NCI-H1694 (cell line): ENCODE data around the gene MCF2L.

Experiments
- DNase-seq: peaks from one replicate; lab custom pipeline; 2025; lab: John Stamatoyannopoulos, UW

Gene MCF2L

DNA sequence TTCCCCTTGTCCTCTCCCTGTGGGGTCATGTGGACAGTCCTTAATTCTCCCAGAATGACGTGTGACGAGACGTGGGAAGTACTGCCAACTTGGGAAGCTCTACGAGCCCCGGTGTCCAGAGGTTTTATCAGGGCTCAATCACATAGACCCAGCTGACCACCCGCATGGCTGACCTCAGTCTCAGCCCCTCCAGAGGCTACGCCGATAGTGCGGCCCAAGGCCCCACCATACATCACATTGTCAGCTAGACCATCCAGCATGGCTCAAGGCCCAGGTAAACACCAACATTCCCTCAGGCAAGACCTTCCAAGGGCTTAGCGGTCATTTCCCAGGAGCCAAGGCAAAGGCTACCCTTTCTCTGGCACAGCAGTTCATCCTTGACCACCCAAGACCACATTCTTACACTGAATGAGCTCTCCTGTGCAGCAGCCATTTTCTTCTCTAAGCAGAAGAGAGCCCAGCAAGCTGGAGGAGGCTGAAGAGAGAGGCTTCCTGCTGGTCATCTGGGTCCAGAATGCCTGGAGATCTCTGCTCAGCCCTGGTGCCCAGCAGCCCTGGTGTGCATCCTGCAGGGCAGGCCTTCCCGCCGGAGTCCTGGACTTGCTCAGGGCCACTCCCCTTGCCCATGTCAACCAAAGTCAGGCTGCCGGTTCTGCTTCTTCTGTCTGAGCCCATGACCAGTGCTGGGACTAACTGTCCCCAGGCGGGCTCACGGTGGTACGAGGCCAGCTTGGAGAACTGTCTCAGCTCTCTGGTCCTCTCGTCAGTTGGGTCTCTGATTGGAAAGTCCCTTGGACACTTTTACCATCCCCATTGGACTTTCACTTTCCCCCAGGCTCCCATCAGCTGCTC is 145.7 kb downstream of the MCF2L start:
- DNase-seq: no peak

GRCh38 chr13:113115363-113116205 is 146.6 kb downstream of the MCF2L start:
- no peak for DNase-seq

DNA sequence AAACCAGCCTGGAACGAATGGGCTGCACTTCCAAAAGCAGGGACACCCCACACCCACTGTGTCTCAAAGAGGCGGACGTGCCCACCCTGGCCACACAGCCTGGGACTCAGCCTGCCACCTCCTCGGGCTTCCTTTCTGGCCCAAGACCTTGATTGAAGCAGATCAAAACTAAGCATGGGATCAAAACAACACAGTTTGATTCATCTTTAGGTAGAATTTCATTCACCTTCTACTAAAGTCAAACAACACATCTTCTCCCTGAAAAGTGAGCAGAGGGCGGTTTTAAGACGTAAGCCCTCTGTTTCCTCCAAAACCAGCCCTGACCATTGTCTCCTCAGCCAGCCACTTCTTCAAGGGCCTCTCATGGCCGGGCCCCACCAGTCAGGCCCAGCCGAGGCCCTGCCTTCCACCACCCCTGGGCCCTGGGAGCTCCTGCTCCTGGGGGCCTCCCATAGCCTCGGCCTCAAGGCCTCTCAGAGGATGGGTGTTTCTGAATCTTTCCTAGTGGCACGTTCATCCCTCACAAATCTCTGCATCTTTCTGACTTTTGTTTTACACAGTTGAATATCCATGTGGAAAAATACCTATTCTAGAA is 147.3 kb downstream of the MCF2L start:
- DNase-seq: no peak

DNA sequence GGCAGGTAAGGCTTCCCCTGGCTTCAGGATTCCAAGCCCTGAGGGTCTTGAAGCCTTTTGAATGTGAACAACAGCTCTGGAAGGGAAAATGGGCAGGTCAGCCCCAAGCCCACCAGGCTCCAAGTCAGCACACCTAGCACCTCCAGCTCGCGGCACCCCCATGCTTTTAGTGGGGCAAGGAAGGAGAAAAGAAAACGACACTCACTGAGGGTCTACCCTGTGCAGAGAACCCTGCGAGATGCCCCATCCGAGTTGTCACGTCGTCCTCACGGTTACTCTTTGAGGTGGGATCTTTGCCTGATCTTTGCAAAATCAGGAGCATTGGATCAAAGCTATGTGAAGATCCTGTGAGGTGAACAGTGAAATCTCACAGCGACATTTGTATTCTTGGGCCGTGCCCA is 147.9 kb downstream of the MCF2L start:
- DNase-seq: no peak

- no peak for DNase-seq
These were observed 148.4 kb downstream of the MCF2L start for GRCh38 chr13:113117335-113117872.

- DNase-seq: no peak
These were observed 148.9 kb downstream of the MCF2L start for GRCh38 chr13:113117911-113118260.

GRCh38 chr13:113118261-113119021 is 149.4 kb downstream of the MCF2L start:
- no peak for DNase-seq

DNA sequence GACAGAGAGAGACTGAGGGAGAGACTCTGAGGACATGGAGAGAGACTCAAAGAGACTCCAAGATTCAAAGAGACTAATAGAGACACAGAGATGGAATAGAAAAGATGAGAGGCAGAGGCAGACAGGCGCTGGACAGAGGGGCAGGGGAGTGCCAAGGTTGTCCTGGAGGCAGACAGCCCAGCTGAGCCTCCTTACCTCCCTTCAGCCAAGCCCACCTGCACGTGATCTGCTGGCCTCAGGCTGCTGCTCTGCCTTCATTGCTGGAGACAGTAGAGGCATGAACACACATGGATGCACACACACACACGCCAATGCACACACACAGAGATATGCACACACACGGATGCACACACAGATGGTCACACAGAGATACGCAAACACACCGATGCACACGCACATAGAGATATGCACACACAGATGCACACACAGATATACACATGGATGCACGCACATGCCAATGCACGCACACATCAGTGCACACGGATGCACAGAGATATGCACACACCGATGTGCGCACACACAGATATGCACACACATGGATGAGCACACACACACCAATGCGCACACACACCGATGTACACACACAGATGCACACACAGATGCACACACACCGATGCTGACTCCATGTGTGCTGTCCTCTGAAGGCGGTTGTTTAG is 150.3 kb downstream of the MCF2L start:
- DNase-seq: no peak

- DNase-seq: no peak
These were observed 150.8 kb downstream of the MCF2L start for GRCh38 chr13:113119822-113120189.

GRCh38 chr13:113120300-113121182 is 151.5 kb downstream of the MCF2L start:
- DNase-seq: no peak

DNA sequence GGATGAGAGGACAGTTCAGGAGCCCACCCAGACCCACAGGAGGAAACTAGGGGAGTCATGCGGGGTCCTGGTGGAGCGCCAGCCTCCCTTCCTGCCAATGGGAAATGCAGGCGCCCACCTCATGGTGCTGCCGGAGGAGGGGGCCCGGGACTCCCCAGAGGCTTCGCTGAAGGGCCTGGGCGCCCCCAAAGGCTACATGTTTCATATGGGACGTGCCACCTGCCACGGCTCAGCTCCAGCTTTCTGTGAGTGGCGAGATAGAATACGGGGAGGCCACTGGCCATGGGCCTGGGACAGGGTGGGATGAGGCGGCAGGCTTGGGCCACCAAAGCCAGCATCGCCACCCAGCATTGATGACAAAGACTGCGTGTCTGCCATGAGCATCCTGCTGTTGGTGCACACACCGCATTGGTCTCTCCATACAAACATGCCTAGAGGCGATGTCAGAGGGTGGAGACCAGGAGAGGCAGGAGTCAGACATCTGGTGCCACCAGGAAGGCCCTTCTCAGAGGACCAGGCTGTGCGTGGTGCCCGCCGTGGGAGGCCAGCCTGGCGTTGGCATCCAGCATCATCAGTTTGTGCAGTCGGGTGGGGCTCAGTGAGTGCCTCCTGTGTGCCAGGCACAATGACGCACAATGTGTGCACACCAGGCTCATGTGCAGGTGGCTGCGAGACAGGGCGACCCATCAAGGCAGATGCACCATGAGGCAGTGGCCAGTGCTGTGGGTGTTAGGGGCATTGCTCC is 152.3 kb downstream of the MCF2L start:
- no peak for DNase-seq

DNA sequence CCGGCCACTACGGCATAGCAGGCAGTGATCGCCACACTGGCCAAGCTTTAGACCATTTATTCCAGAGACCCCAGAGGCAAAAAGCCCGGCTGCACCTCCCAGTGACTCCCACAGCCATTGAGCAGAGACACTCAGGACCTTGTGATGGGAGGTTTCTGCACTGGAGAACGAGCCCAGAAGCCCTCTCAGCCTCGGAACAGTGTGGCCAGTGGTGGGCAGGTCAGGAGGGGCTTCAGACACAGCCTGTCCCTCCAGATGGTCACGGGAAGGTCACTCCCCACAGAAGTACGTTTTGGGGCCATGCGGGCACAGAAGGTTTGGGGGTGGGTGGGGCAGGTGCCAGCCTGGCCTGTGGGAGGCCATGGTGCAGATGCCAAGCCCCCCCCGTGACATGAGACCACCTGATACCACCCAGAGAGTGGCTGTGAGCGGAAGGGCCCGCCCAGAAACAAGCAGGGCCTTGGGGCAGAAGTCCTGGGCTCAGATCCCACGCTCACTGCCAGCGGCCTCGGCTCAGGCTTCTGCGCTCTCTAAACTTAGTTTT is 153.0 kb downstream of the MCF2L start:
- no peak for DNase-seq

- DNase-seq: no peak
These were observed 153.7 kb downstream of the MCF2L start, which contains the start of gene F10 for GRCh38 chr13:113122550-113123225. F10 (plus strand) TSS chr13:113122799; CDS start chr13:113122856, 57 bp downstream.

- DNase-seq: no peak
These were observed 154.5 kb downstream of the MCF2L start for GRCh38 chr13:113123226-113124201.

DNA sequence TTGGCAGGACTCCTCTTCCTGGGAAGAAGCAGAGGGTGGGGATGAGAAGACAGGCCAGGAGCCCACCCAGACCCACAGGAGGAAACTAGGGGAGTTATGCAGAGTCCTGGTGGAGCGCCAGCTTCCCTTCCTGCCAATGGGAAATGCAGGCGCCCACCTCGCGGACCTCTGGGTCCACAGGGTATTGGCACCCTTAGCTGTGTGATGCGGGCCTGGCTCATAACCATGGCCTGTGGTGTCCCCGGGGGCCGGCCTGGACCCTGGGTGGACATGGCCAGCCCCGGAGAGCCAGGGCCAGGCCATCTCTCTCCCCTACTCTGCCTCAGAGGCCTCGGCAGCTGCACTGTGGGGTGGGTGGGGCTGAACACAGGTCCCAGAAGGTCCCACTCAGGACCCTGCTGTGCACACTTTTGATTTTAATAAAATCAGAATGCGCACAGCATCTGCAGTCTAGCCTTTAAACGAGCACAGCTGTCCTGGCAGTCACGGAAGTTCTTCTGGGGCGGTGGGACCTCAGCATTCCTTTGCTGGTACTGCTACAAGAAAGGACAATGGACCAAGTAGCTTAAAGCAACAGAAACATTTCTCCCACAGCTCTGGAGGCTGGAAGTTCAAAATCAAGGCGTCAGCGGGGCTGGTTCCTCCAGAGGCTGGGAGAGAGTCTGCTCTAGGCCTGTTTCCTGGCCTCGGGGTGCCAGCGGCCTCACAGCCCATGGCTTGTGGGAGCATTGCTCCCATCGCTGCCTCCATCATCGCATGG is 155.4 kb downstream of the MCF2L start:
- no peak for DNase-seq

DNA sequence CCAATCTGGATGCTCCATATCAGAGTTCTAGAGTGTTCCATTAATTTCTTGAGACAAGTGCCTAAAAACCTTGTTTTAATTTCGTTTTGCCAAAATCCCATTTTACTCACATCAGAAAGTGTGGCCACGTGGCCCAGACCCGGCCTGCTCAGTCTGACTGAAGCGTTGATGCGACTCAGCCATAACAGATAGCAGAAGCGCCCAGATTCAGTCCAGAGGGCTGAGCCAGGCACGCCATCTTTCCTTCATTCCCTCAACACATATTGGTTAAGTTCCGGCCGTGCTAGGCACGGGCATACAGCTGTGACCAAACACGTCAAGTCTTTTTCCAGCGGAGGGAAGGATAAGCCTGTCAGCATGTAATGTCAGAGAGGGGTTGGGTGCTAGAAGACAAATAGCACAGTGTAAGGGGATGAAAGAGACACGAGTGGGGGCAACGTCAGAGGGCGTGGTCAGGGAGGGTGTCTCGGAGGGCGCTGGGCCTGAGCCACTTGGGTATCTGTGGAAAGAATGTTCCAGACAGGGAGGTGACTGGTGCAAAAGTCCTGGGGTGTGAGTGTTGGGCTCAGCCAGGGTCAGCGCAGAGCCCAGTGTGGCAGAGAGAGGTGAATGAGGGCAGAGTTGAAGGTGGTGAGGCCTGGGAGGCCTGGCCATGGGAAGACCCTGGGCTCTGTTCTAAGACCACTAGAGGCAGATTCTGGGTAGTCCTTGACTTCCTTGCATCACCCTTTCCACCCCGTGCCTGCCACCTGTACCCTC is 156.7 kb downstream of the MCF2L start:
- DNase-seq: no peak
